Measurements from ENCODE around the gene RTRAF. TPM values are rescaled to one million over a fixed set of nuclear protein-coding genes. Genes with fewer than 3 reads are reported as not detected.

Gene RTRAF
- total and polyA plus RNA-seq, 9 of the 15 experiments (the other 6 are each of a cell fraction or from before 2014, with no cell fraction given): 126 to 204 (median 155) TPM

GRCh38 chr14:52040598-52040997 lies 51.3 kb downstream of the RTRAF start:
- H3K9me3 ChIP-seq (replicated peaks; ENCODE audit: control insufficient read depth, insufficient read depth, low read depth, low read length): no peaks in the 10 kb centered on the region
- no peaks in the 10 kb centered on the region for H3K9me1 ChIP-seq (ENCODE audit: control insufficient read depth, insufficient read depth, low read length)
- no peak overlapping the region for H2AFZ ChIP-seq (ENCODE audit: low read depth, low read length)
- in situ Hi-C loops (cut with MboI): no loop called here
- no TSS peak for BruUV-seq (replicated peaks)
- 1% methylated on average over 7 of the region's 7 CpGs for WGBS (ENCODE audit: insufficient coverage, low coverage, missing lambda C conversion rate)
- no peak overlapping the region for H3K9ac ChIP-seq (ENCODE audit: insufficient read depth in 1 of 2, low read depth in 2 of 2, low read length in 2 of 2)
- intact Hi-C loops (cut with micrococcal nuclease): no loop called here
- H3K79me2 ChIP-seq (ENCODE audit: control insufficient read depth, insufficient read depth, low read length): no peaks in the 10 kb centered on the region
- H3K36me3 ChIP-seq (ENCODE audit: control insufficient read depth, insufficient read depth, low read length): no peaks in the 10 kb centered on the region
- TF ChIP-seq NR2C2 (CRISPR knock-in tag; IDR thresholded peaks at IDR 0.05) (no peak), NR2C2 (tag; IDR thresholded peaks at IDR 0.05) (no peak), MECOM (CRISPR knock-in tag; IDR thresholded peaks at IDR 0.05) (no peak), WHSC1 (IDR thresholded peaks at IDR 0.05; ENCODE audit: low read length) (no peak), HLTF (IDR thresholded peaks at IDR 0.05) (no peak), MXI1 (IDR thresholded peaks at IDR 0.05; ENCODE audit: low read depth, low read length) (no peak), ZNF589 (CRISPR knock-in tag; IDR thresholded peaks at IDR 0.05; ENCODE audit: low read depth) (no peak)
- ChIA-PET CTCF (ENCODE audit: low intra/inter-chr PET ratio) (no interaction called here), POLR2A (no interaction called here)
- H3K4me3 ChIP-seq: no peak overlapping the region
- peaks cover 6 to 7% of the 10 kb centered on the region in 2 experiments; a peak in 3 of 5 replicates for H3K27me3 ChIP-seq (ENCODE audit: control insufficient read depth in 2 of 2, insufficient read depth in 2 of 2, low read length in 2 of 2)
- DNase-seq (ENCODE audit: extremely low read depth in 1 of 4, low spot score in 3 of 4) (no peak), ATAC-seq (no peak), FAIRE-seq (no peak)
- H3K4me2 ChIP-seq (ENCODE audit: insufficient read depth, low read length): no peak overlapping the region
- H4K20me1 ChIP-seq (replicated peaks; ENCODE audit: control insufficient read depth, insufficient read depth, low read length): no peaks in the 10 kb centered on the region
- H3K4me1 ChIP-seq (replicated peaks in 1 of 2; ENCODE audit: control insufficient read depth in 2 of 2, insufficient read depth in 2 of 2, low read length in 2 of 2): no peaks in the 10 kb centered on the region
- no peak overlapping the region for H3K27ac ChIP-seq (ENCODE audit: extremely low read depth, low read depth, low read length)

Data from K562 (cell line).